ENCODE data around the gene FIG4.
A peak's percentile ranks its signal among the peaks of the same experiment; 100 is the strongest.
"Not testable (repeated sequence)": the region's sequence is repeated elsewhere in the genome, so short reads cannot be mapped to it uniquely, and the experiment has no call there.

Gene FIG4

GRCh38 chr6:109687271-109687761, 3.8 kb upstream of the FIG4 start:
- H3K9me3 Mint-ChIP-seq = peaks cover 0 to 5% of the 10 kb centered on the region in 2 donors
- no peaks in the 10 kb centered on the region for H3K27me3 Mint-ChIP-seq
- ATAC-seq (peak; percentile 51), DNase-seq (peak; percentile 20 to 29)
- H3K4me1 Mint-ChIP-seq = peaks cover 35% of the 10 kb centered on the region
- H3K4me3 Mint-ChIP-seq = peak overlapping the region; percentile 24 to 45
- H3K27ac Mint-ChIP-seq = peak overlapping the region in 1 of 2 donors; percentile 88

GRCh38 chr6:109690373-109690736, 741 bp upstream of the FIG4 start:
- Mint-ChIP-seq H3K4me3 (peak overlapping the region; percentile 90 to 97), H3K4me1 (peaks cover 32% of the 10 kb centered on the region), H3K9me3 (no peaks in the 10 kb centered on the region), H3K27ac (peak overlapping the region; percentile 97 to 98), H3K27me3 (no peaks in the 10 kb centered on the region)
- ATAC-seq = peak; percentile 44
- peak; percentile 53 to 54 for DNase-seq

GRCh38 chr6:109693111-109693510, 2.0 kb downstream of the FIG4 start:
- Mint-ChIP-seq H3K27ac (no peak overlapping the region), H3K4me1 (peaks cover 18% of the 10 kb centered on the region), H3K9me3 (no peaks in the 10 kb centered on the region), H3K27me3 (no peaks in the 10 kb centered on the region), H3K4me3 (no peak overlapping the region)
- DNase-seq = no peak
- ATAC-seq = no peak

DNA sequence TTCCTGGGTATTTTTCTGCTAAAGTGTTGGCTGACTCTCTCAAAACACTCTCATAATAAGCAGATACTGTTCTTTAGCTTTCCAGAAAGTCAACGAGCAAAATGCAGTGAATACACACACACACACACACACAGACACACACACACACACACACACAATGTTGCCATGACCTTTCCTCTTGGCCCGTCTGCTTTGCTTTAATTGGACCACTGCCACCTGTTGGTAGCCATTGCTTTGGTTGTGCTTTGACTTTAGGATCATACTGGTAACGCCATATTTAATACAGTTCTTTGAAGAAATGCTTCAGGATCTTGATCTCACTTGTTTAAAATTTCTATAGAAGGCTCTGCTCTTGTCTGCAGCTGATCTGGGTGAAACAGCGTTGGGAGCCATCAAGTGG, 4.4 kb downstream of the FIG4 start:
- ATAC-seq (no peak), DNase-seq (peak in 1 of 2 donors; percentile 17)
- H3K27me3 Mint-ChIP-seq = no peaks in the 10 kb centered on the region
- H3K4me1 Mint-ChIP-seq = peaks cover 4% of the 10 kb centered on the region
- H3K9me3 Mint-ChIP-seq = no peaks in the 10 kb centered on the region
- peak overlapping the region in 1 of 2 donors; percentile 19 for H3K27ac Mint-ChIP-seq
- H3K4me3 Mint-ChIP-seq = no peak overlapping the region

- no peaks in the 10 kb centered on the region for H3K9me3 Mint-ChIP-seq
- ATAC-seq = no peak
- H3K27me3 Mint-ChIP-seq = no peaks in the 10 kb centered on the region
- H3K4me3 Mint-ChIP-seq = no peak overlapping the region
- H3K27ac Mint-ChIP-seq = no peak overlapping the region
- H3K4me1 Mint-ChIP-seq = peaks cover 4% of the 10 kb centered on the region
- DNase-seq = no peak
Observed at GRCh38 chr6:109696355-109696754, 5.3 kb downstream of the FIG4 start.

- Mint-ChIP-seq H3K27ac (no peak overlapping the region), H3K4me3 (no peak overlapping the region), H3K27me3 (no peaks in the 10 kb centered on the region), H3K4me1 (peaks cover 12% of the 10 kb centered on the region), H3K9me3 (no peaks in the 10 kb centered on the region)
- no peak for DNase-seq
- no peak for ATAC-seq
Observed at GRCh38 chr6:109701221-109701620, 10.1 kb downstream of the FIG4 start.

DNA sequence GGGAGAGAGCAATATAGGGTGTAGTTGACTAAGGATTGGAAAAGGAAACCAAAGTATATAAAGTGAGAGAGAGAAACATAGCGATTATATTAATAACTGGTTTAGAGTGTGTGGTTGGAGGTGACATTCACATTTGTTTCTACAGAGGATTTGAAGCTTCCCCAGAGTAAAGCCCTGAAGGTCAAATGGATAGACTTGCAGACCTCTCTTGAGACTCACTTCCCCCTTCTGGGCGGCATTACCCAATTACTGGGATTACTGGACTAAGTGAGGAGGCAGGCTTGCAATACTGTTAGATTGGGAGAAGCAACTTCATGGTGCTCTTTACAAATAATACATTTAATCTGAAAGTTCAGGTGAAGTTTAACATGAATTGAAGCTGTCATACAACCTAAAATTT, 10.7 kb downstream of the FIG4 start:
- H3K9me3 Mint-ChIP-seq = no peaks in the 10 kb centered on the region
- DNase-seq (no peak), ATAC-seq (no peak)
- H3K27ac Mint-ChIP-seq = peak overlapping the region in 1 of 2 donors; percentile 54
- no peak overlapping the region for H3K4me3 Mint-ChIP-seq
- H3K4me1 Mint-ChIP-seq = peaks cover 15% of the 10 kb centered on the region
- H3K27me3 Mint-ChIP-seq = no peaks in the 10 kb centered on the region

DNA sequence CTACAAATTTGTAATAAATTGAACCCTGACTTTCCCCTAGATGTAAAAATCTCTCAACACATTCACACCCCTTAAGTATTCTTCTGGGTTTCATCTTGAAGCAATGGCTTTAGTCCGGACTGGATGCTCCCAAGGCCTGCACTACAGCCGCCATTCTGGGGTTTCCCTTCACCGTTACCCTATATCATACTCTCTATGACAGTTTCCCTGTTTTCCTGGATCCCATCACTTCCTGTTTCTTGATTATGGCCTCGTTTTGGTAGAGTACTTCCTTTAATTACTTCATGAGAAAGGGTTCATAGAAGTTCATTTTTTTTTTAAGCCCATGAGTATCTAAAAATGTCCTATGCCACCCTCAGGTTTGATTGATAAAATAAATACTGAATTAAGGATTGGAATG, 11.7 kb downstream of the FIG4 start:
- no peaks in the 10 kb centered on the region for H3K27me3 Mint-ChIP-seq
- no peak for DNase-seq
- peaks cover 17% of the 10 kb centered on the region for H3K4me1 Mint-ChIP-seq
- no peak overlapping the region for H3K4me3 Mint-ChIP-seq
- no peak for ATAC-seq
- H3K27ac Mint-ChIP-seq = peak overlapping the region in 1 of 2 donors; percentile 31
- H3K9me3 Mint-ChIP-seq = no peaks in the 10 kb centered on the region

DNA sequence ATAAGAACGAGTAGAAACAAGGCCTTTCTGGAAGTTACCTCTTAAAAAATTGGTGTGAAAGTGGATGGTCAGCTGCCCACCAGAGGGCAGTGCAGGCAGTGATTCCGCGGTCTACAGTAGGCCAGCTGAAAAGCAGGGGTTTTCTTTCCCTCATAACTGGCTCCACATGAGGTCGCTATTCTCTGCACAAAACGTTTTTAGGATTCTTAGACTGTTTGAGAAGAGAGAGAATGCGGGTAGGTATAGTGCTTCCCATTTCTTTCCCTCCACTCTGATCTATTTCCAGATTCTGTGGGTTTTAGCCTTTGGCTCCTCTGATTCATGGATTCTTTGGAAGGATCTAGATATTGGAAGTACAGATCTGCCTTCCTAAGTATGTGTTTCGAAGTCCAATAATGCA, 14.2 kb downstream of the FIG4 start:
- no peak overlapping the region for H3K27ac Mint-ChIP-seq
- no peaks in the 10 kb centered on the region for H3K27me3 Mint-ChIP-seq
- H3K4me1 Mint-ChIP-seq = peaks cover 17% of the 10 kb centered on the region
- ATAC-seq = peak; percentile 98
- H3K4me3 Mint-ChIP-seq = no peak overlapping the region
- H3K9me3 Mint-ChIP-seq = peaks cover 0 to 17% of the 10 kb centered on the region in 2 donors
- DNase-seq = peak; percentile 72 to 81

DNA sequence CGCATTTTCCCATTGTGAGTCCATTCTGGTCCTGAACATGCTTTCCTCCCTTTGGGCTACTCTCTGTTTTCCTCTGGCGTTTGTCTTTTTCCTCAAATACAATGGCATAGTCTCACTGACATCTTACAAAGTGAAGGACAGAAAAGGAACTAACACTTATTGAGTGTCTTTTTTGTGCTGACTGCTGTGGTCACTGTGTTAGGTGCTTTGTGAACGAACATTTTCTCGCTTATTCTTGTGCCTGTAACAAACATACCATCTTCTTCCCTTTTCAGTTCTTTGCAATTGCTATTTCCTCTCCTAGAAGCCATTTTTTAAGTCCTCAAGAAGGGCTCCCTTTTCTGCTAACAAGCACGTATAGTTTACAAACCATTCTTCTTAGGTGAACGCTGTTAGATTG, 15.4 kb downstream of the FIG4 start:
- ATAC-seq = no peak
- H3K4me1 Mint-ChIP-seq = peaks cover 17% of the 10 kb centered on the region
- no peak for DNase-seq

GRCh38 chr6:109708099-109708498, 17.0 kb downstream of the FIG4 start:
- Mint-ChIP-seq H3K4me1 (peaks cover 29% of the 10 kb centered on the region), H3K9me3 (peaks cover 0 to 18% of the 10 kb centered on the region in 2 donors)
- not testable (repeated sequence) for DNase-seq, H3K27me3 Mint-ChIP-seq, ATAC-seq, H3K4me3 Mint-ChIP-seq, H3K27ac Mint-ChIP-seq

More for the DNA sequence above, 15.4 kb downstream of the FIG4 start:
- H3K4me3 Mint-ChIP-seq = no peak overlapping the region
- no peak overlapping the region for H3K27ac Mint-ChIP-seq
- no peaks in the 10 kb centered on the region for H3K27me3 Mint-ChIP-seq
- H3K9me3 Mint-ChIP-seq = peaks cover 0 to 18% of the 10 kb centered on the region in 2 donors

DNA sequence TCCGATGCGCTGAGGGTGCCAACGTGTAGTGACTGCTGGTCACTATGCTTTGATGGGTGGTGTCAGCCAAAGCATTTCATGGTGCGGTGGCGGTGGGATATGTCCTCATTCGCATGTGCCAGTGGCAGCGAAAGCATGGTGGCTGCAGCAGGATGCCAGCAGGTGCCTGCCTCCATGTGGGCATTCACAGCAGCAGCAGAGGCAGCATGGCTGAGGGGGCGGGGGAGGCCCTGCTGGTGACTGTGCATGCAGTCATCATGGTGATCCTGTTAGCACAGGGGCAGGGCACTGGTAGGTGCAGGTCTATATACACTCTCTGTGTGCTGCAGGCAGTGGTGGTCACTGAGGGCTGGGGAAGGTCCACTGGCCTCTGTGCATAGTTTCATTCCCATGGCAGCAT, 22.0 kb downstream of the FIG4 start:
- ATAC-seq (peak; percentile 56), DNase-seq (no peak)
- Mint-ChIP-seq H3K4me3 (no peak overlapping the region), H3K4me1 (peaks cover 16% of the 10 kb centered on the region), H3K27me3 (no peaks in the 10 kb centered on the region), H3K9me3 (peaks cover 0 to 18% of the 10 kb centered on the region in 2 donors), H3K27ac (peak overlapping the region in 1 of 2 donors; percentile 88)

GRCh38 chr6:109714166-109714565, 23.1 kb downstream of the FIG4 start:
- Mint-ChIP-seq H3K4me1 (peaks cover 16% of the 10 kb centered on the region), H3K4me3 (no peak overlapping the region), H3K27ac (no peak overlapping the region), H3K27me3 (no peaks in the 10 kb centered on the region), H3K9me3 (peaks cover 0 to 12% of the 10 kb centered on the region in 2 donors)
- ATAC-seq (no peak), DNase-seq (no peak)

GRCh38 chr6:109714611-109715010, 23.5 kb downstream of the FIG4 start:
- no peak for DNase-seq
- no peaks in the 10 kb centered on the region for H3K27me3 Mint-ChIP-seq
- no peak for ATAC-seq

DNA sequence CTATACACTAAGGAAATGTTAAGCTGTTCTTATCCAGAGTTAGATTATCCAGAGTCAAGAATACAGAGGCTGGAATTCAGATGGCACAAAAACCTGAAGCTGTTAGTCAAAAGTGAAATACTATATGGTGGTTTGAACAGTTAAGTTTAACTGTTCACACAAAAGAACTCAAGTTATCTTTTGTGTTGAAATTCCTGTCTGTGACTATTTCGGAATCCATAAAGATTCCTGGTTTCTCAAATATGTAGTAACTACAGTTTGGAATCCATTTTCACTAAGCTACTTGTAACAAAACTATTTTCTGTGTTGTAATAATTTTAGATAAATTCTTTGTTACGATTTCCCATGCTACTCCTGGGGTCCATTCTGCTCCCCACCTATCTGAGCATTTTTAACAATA, 24.5 kb downstream of the FIG4 start:
- ATAC-seq (no peak), DNase-seq (no peak)
- H3K4me3 Mint-ChIP-seq = no peak overlapping the region
- no peaks in the 10 kb centered on the region for H3K27me3 Mint-ChIP-seq
- no peaks in the 10 kb centered on the region for H3K9me3 Mint-ChIP-seq
- no peak overlapping the region for H3K27ac Mint-ChIP-seq
- peaks cover 16% of the 10 kb centered on the region for H3K4me1 Mint-ChIP-seq

More at GRCh38 chr6:109714611-109715010, 23.5 kb downstream of the FIG4 start:
- Mint-ChIP-seq H3K9me3 (peaks cover 0 to 7% of the 10 kb centered on the region in 2 donors), H3K27ac (no peak overlapping the region), H3K4me3 (no peak overlapping the region), H3K4me1 (peaks cover 16% of the 10 kb centered on the region)

GRCh38 chr6:109717971-109718370, 26.9 kb downstream of the FIG4 start:
- no peaks in the 10 kb centered on the region for H3K27me3 Mint-ChIP-seq
- no peak for ATAC-seq
- DNase-seq = no peak
- H3K4me3 Mint-ChIP-seq = no peak overlapping the region
- H3K9me3 Mint-ChIP-seq = no peaks in the 10 kb centered on the region
- peaks cover 6% of the 10 kb centered on the region for H3K4me1 Mint-ChIP-seq
- H3K27ac Mint-ChIP-seq = no peak overlapping the region

GRCh38 chr6:109718991-109719390, 27.9 kb downstream of the FIG4 start:
- no peak overlapping the region for H3K27ac Mint-ChIP-seq
- DNase-seq (no peak), ATAC-seq (no peak)
- no peak overlapping the region for H3K4me3 Mint-ChIP-seq
- H3K4me1 Mint-ChIP-seq = no peaks in the 10 kb centered on the region
- no peaks in the 10 kb centered on the region for H3K9me3 Mint-ChIP-seq
- H3K27me3 Mint-ChIP-seq = no peaks in the 10 kb centered on the region

Data from stimulated activated naive CD8-positive, alpha-beta T cell treated with anti-CD3 and anti-CD28 coated beads, Interleukin-15, amount 100 ng/mL, for 72 hours (primary cell).